Esophagus muscularis mucosa (tissue), 4 donors: Measurements from ENCODE around the gene ITGB6. TPM values are rescaled to one million over a fixed set of nuclear protein-coding genes. Genes with fewer than 3 reads are reported as not detected.

Source experiments
- DNase-seq: peaks from one replicate; pipeline ENCODE4 v3.0.0-alpha.2; 2017; ENCODE audit errors: extremely low spot score
- H3K27ac ChIP-seq, 4 donors: fragments of 200-600 bp; sonication (generic); replicated peaks in 1 of 4; 1 replicate in 3 of 4; 2 replicates in 1 of 4; pipeline ENCODE4 v1.5.1; 2016 to 2019; ENCODE audit warnings: mild to moderate bottlenecking in 1 of 4
- H3K27me3 ChIP-seq, 4 donors: fragments of 200-600 bp; sonication (generic); one replicate each; pipeline versions ENCODE4 v1.5.1 to v1.6.0; 2016 to 2019
- H3K36me3 ChIP-seq, 4 donors: fragments of 200-600 bp; sonication (generic); one replicate each; pipeline ENCODE4 v1.5.1; 2016 to 2019
- H3K4me1 ChIP-seq, 4 donors: fragments of 200-600 bp; sonication (generic); one replicate each; pipeline ENCODE4 v1.5.1; 2016 to 2019
- H3K4me3 ChIP-seq, 4 donors: fragments of 200-600 bp; sonication (generic); 1 replicate in 2 of 4; 2 replicates in 2 of 4; pipeline ENCODE4 v1.5.1; 2016 to 2019; ENCODE audit warnings: mild to moderate bottlenecking in 4 of 4, moderate library complexity in 1 of 4
- H3K9me3 ChIP-seq, 4 donors: fragments of 200-600 bp; sonication (generic); 1 replicate in 3 of 4; 2 replicates in 1 of 4; pipeline ENCODE4 v1.5.1; 2016 to 2019
- CTCF ChIP-seq, 3 experiments: fragments of 200-600 bp in 2 of 3; fragments of 450-650 bp in 1 of 3; sonication (generic) in 2 of 3; IDR thresholded peaks; one replicate each; pipeline ENCODE4 v1.5.1; 2017 to 2019; ENCODE audit warnings: antibody characterized with exemption in 3 of 3, mild to moderate bottlenecking in 2 of 3, moderate library complexity in 1 of 3
- EP300 ChIP-seq: sonication (generic); formaldehyde crosslinking; IDR thresholded peaks from one replicate; pipeline ENCODE4 v1.6.1; 2017; ENCODE audit warnings: antibody characterized with exemption
- POLR2A ChIP-seq: fragments of 450-650 bp; IDR thresholded peaks from one replicate; pipeline ENCODE4 v1.6.1; 2017; ENCODE audit warnings: antibody characterized with exemption, moderate library complexity, mild to moderate bottlenecking, low read depth
- POLR2AphosphoS5 ChIP-seq, 2 donors: sonication (generic); formaldehyde crosslinking; IDR thresholded peaks; one replicate each; pipeline ENCODE4 v1.6.1; 2017; ENCODE audit warnings: antibody characterized with exemption in 2 of 2
- WGBS: methylation state at CpG from one replicate; pipeline ENCODE4 v1.1.5; 2018; 5-methylcytosine and 5-hydroxymethylcytosine counted together
- intact Hi-C: fragments of 100-400 bp; cut with DNase I; formaldehyde crosslinking; loops from one replicate; pipeline ENCODE4 v1.15.1; 2023
- total RNA-seq, 4 donors: library from RNA; depleted of rRNA; stranded (reverse); fragments of >200 nt; gene quantifications; one replicate each; pipeline versions ENCODE4 v1.1.0 to v1.2.1, GENCODE V29; 2016

Gene ITGB6
- total RNA-seq, 4 donors from 2014 or later, result 0.17 to 3.4 TPM; not detected in 2

GRCh38 chr2:160174322-160174721, 25.8 kb downstream of the ITGB6 start:
- Histone ChIP-seq H3K27me3 (no peaks in the 10 kb centered on the region), H3K27ac (no peak overlapping the region), H3K4me3 (no peak overlapping the region), H3K9me3 (no peaks in the 10 kb centered on the region), H3K4me1 (no peaks in the 10 kb centered on the region), H3K36me3 (no peaks in the 10 kb centered on the region)
- no peak for DNase-seq
- intact Hi-C loops, result no loop called here
- WGBS, result 96% methylated on average over 3 of the region's 3 CpGs
- no peak for TF ChIP-seq POLR2A
- TF ChIP-seq POLR2AphosphoS5 (IDR thresholded peaks at IDR 0.05), result no peak
- no peak for TF ChIP-seq EP300
- no peak for TF ChIP-seq CTCF (IDR thresholded peaks at IDR 0.05)

- H3K9me3 ChIP-seq, result no peaks in the 10 kb centered on the region
- TF ChIP-seq POLR2A (no peak), POLR2AphosphoS5 (IDR thresholded peaks at IDR 0.05) (no peak), EP300 (no peak), CTCF (IDR thresholded peaks at IDR 0.05) (no peak)
- no peaks in the 10 kb centered on the region for H3K36me3 ChIP-seq
- DNase-seq, result no peak
- no peak overlapping the region for H3K4me3 ChIP-seq
- no peaks in the 10 kb centered on the region for H3K27me3 ChIP-seq
- no peaks in the 10 kb centered on the region for H3K4me1 ChIP-seq
- H3K27ac ChIP-seq, result no peak overlapping the region
- intact Hi-C loops, result no loop called here
These were observed 30.1 kb downstream of the ITGB6 start for GRCh38 chr2:160169988-160170387.

GRCh38 chr2:160169471-160169870, 30.6 kb downstream of the ITGB6 start:
- TF ChIP-seq POLR2A (no peak), CTCF (IDR thresholded peaks at IDR 0.05) (no peak), EP300 (no peak), POLR2AphosphoS5 (IDR thresholded peaks at IDR 0.05) (no peak)
- intact Hi-C loops, result no loop called here
- Histone ChIP-seq H3K27ac (no peak overlapping the region), H3K4me1 (no peaks in the 10 kb centered on the region), H3K4me3 (no peak overlapping the region), H3K36me3 (no peaks in the 10 kb centered on the region), H3K27me3 (no peaks in the 10 kb centered on the region), H3K9me3 (no peaks in the 10 kb centered on the region)
- 82% methylated on average over 3 of the region's 3 CpGs for WGBS
- DNase-seq, result no peak

- no peaks in the 10 kb centered on the region for H3K27me3 ChIP-seq
- no peak for DNase-seq
- TF ChIP-seq POLR2A (no peak), CTCF (IDR thresholded peaks at IDR 0.05) (no peak), POLR2AphosphoS5 (IDR thresholded peaks at IDR 0.05) (no peak), EP300 (no peak)
- intact Hi-C loops, result no loop called here
- H3K36me3 ChIP-seq, result no peaks in the 10 kb centered on the region
- no peaks in the 10 kb centered on the region for H3K9me3 ChIP-seq
- WGBS, result 93% methylated on average over 3 of the region's 3 CpGs
- H3K4me1 ChIP-seq, result no peaks in the 10 kb centered on the region
- no peak overlapping the region for H3K27ac ChIP-seq
- H3K4me3 ChIP-seq, result no peak overlapping the region
These were observed 31.2 kb downstream of the ITGB6 start for GRCh38 chr2:160168878-160169277.

GRCh38 chr2:160167089-160167740, 32.9 kb downstream of the ITGB6 start:
- TF ChIP-seq POLR2AphosphoS5 (IDR thresholded peaks at IDR 0.05) (no peak), EP300 (no peak), POLR2A (no peak), CTCF (IDR thresholded peaks at IDR 0.05) (no peak)
- intact Hi-C loops, result no loop called here
- no peak overlapping the region for H3K27ac ChIP-seq
- 91% methylated on average over 12 of the region's 12 CpGs for WGBS
- H3K4me1 ChIP-seq, result no peaks in the 10 kb centered on the region
- no peaks in the 10 kb centered on the region for H3K36me3 ChIP-seq
- no peak for DNase-seq
- H3K27me3 ChIP-seq, result no peaks in the 10 kb centered on the region
- no peaks in the 10 kb centered on the region for H3K9me3 ChIP-seq
- H3K4me3 ChIP-seq, result no peak overlapping the region
